DMS53 (cell line): ENCODE results near the gene MAML3.

Source experiments
- DNase-seq: peaks from one replicate; lab custom pipeline; 2025; lab: John Stamatoyannopoulos, UW

Gene MAML3

DNA sequence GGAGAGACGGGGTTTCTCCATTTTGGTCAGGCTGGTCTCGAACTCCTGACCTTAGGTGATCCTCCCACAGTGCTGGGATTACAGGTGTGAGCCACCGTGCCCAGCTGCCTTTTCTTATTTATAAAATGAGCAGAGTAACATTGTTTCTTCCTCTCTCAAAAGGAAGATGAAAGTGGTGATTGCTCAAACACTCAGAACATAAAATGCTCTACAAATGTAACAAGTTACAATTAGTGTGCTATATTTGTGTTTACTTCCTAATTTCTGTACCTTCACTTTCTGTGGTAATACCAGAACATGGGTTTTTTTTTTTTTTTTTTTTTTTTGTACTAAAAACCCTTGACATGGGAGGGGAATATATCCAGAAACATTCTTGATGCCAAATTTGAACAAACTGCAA is 290.5 kb downstream of the MAML3 start:
- no peak for DNase-seq

DNA sequence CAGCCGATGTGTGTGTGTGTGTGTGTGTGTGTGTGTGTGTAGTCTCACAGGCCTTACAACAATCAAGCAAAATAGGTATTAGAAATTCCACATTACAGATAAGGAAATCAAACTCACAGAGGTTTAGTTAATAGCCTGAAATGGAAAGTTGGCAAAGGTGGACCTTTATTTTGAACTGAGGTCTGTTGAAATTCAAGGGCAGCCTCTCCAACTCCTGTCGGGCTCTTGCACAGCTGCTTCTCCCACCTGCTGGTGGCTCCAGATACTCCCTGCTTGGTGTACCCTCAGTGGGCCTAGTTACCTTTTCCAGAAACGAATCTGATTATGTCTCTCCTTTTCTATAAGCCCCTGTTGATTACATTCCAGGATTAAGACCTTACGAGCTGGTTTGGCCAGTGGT is 292.5 kb downstream of the MAML3 start:
- DNase-seq: no peak

DNA sequence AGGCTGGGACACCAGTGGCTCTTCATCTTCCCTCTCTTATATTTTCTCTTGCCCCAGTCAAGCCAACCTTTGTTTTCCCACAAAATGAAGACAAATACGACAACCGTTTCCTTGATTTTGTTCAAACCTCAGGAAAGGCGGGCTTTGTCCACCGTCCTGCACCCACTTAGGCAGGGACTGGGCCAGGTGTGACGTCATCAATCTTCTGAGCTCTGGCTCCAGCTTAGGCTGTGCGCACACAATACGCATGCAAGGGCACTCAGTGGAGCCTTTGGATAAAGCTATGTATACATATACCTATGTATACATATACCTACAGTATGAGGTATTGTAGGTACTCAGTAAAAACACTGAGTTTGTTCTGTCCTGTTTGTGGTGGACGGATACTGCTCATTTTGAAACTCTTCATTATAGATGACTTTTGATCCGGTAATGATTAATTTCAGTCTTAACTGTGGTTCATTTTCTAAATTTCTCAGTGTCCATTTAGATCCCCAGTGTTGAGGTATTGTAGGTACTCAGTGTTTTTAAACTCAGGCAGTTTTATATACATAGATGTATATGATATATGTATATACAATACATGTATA is 293.5 kb downstream of the MAML3 start:
- DNase-seq: peak; percentile 7

- DNase-seq: no peak
These were observed 294.1 kb downstream of the MAML3 start for GRCh38 chr4:139859876-139860275.

DNA sequence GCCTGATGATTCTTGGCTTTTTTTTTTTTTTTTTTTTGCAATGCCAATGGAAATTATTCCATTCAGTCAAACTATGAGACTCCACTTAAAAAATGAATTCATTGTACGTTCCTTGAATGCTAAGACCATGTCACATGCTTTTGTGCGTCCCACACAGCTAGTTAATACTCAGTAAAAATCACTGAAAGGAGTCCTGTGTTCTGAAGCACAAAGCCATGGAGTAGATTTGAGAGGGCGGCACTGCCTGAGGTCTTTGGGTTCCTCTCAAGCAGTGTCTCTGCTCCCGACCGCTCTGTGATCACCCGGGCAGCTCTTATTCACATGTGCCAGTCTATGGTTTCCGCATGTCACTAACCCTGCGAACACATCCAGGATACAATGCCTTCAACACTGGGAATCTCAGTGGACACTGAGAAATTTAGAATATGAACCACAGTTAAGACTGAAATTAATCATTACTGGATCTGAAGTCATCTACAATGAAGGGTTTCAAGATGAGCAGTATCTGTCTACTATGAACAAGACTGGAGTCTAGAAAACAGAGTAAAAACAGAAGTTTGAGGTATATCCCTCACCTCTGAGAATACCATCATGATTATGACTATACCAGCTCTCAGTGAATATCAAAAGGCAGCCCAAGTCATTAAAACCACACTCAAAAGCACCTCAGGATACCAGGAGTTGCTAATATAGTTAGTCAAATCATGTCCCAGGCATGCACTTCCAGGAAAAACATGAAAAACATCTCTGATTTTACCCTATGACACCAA is 295.4 kb downstream of the MAML3 start:
- no peak for DNase-seq

DNA sequence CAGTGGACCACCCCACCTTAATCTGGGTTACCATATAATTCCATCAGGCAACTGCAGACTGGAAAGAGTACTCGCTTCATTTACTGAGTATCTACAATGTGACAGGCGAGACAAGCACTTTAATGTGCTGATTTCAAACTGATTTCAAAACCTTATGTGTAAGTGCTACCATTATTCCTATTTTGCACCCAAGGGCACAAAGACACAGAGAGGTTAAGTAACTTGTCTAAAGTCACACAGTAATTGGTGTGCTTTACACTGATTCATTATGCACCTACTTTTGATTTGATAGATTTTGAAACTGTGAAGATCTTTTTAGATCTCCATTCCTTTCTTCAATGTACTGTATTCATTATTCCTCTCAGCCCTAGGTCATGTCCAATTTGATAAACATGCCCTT is 296.0 kb downstream of the MAML3 start:
- DNase-seq: no peak

DNA sequence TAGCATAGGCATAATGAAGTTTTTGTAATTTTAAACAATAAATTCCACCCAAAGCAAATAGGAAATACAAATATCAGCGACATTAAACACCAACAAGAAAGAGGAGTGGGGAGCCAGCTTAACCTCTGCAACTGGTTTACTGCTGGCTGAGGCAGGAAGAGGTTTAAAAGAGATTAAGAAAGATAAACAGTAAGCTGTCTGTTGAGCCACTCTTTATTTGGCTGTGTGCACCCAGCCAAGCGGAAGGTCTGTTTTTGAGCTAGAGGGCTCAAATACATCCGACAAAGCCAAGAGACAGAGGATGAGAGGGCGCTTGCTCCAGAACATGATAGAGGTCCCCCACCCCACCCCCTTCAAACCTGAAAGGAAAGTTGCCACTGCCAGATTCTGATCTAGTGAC is 297.0 kb downstream of the MAML3 start:
- peak; percentile 79 for DNase-seq

DNA sequence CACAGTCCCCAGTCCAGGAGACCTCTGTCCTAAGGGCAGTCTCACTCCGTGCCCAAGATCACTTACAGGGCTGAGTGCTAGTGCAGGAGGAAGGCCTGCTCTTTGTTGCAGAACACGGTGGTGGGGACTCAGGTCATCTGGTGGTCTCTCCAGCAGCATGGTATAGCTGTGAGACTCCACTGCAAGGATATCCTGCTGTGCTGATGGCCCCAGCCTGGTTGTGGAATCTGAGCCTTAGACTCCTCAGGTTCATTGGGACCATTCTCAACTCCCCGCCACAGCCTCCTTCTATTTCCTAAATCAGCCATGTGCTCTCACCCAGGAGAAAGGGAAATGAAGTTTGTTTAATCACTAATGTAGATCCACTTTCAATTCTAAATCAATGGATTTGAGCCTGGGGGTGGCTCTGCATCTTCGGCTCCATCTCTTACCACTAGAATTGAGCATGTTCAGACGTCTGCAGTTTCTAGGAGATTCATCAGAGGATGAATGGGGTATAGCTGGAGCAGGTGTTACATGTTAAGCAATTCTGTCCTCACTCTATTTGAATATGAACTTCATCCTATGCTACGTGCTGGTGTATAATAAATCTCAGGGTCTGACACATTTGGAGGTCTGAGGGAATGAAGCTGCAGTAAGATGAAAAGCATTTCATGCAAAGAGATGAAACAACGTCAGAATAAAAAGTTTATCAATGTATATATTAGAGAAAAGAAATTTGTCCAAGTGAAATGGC is 299.1 kb downstream of the MAML3 start:
- DNase-seq: no peak

GRCh38 chr4:139853309-139853708 is 300.7 kb downstream of the MAML3 start:
- peak; percentile 60 for DNase-seq

DNA sequence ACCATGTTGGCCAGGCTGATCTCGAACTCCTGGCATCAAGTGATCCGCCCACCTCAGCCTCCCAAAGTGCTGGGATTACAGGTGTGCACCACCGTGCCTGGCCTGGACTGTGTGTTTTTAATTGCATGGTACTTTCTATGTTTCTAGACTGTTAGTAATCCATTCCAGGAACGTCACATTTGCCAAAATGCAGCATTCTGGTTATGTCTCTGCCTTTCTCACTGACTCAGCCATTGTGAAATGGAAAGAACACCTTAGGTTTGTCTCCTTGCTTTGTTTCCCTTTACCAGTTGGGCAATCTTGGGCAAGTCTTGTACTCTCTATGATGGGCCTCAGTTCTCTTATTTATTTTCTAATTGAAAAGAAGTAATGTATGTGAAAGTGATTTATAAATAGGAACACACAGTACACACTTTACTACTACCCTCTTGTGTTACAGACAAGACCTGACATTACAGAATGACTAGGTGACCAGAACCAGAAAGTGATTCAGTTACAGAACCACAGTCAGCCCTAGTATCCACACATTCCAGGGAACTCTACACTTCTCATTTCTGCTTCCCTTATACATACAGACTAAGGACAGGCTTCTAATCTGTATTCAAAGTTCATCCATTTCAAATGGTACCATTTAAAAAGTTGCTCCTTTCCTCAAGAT is 301.2 kb downstream of the MAML3 start:
- DNase-seq: no peak

DNA sequence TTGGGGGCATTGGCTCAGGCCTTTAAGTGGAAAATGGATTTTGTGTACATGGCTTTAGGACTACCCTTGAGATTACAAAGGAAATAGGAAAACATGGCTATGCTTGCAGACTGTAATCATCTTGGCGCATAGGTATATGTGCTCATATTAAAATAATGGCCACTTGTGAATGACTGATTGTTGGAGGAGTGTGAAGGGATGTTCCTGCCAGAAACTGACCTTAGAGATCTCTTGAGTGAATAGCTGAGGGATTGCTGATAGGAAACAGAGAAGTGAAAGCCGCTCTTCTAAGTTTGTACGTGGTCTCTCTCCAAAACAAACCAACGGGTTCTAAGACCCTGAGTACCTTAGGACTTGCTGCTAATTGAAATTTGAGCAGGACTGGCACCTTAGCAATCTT is 302.3 kb downstream of the MAML3 start:
- peak; percentile 29 for DNase-seq

- peak; percentile 70 for DNase-seq
These were observed 302.9 kb downstream of the MAML3 start for GRCh38 chr4:139851133-139851532.

GRCh38 chr4:139849219-139849618 is 304.8 kb downstream of the MAML3 start:
- peak; percentile 67 for DNase-seq

DNA sequence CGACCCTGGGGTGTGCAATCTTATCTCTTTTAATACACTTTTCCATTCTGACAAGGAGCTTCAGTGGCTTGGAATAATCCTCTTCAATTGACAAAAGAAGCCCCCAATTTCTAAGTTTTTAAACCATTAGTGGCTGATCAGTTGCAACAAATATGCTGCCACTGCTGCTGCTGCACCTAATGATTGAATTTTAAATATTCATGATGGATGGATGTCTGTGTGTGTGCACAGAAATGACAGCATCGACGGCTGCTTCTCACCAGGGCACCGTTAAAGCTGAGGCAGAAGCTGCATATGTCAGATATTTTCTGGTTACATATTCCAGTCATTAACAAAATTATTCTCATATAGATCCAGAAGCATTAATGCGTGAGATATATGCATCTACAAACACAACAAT is 306.0 kb downstream of the MAML3 start:
- DNase-seq: no peak

DNA sequence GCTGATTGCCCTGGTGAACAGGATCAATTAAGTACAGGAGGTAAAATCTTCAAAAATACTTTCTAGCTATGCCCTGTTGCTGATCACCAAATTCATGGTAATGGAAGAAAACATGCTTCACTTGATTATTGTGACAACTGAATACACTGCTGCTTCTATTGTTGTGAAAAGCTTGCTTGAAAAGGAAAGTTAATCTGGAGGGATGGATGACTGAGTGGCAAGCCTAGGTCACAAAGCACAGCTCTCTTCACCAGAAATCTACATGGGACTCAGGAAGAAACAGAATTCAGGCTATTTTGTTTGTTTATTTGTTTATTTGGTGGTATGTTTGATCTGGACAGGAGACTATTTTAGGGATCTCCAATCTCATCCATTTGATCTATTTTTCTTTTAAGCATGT is 306.4 kb downstream of the MAML3 start:
- DNase-seq: no peak

GRCh38 chr4:139846766-139847165 is 307.2 kb downstream of the MAML3 start:
- no peak for DNase-seq

DNA sequence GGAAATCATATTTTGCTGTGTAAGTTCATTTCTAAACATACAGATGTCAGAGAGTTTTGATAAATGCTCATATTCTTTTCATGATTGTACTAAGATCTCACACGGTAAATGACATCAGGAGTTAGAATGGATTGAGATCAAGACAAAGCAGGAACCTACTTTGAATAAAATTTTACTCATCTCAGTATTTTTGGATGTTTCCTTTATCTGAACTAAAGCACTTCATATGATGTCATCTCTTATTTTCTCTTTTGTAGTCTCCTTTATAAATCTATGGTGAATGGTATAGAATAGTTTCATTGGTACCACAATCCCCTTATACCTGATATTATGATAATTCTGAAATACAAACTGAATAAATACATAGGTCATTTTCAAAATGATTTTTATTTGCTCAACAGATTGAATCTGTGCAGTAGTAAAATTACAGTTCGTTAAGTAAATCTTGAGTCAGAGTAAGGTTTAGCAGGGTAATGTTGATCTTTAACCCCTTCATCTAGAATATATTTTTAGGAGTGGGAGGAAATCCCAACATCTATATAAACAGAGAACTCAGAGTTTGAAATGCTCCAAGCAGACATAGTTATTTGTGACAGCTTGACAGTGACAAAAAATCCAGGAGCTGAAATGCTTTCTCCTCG is 308.4 kb downstream of the MAML3 start:
- no peak for DNase-seq

- peak; percentile 15 for DNase-seq
These were observed 309.4 kb downstream of the MAML3 start for GRCh38 chr4:139844459-139845036.

- no peak for DNase-seq
These were observed 309.9 kb downstream of the MAML3 start for GRCh38 chr4:139844057-139844456.

DNA sequence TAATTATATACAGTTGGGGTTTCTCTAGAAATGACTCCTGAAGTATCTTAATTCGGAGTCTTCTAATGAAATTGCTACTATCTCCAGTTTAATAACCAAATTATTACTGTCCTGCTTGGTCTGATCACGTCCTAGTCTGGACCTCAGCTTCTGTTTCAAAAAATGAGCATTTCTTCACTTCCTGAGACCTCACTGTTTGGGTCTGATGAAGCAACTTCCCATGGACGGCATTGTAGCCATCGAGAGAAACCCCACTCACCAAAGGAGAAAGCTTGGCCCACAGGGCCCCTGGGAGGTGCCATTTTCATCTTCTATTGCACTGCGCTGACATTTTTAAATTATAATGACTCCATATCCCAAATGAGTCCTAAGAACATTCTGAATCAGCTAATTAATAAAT is 310.3 kb downstream of the MAML3 start:
- no peak for DNase-seq

DNA sequence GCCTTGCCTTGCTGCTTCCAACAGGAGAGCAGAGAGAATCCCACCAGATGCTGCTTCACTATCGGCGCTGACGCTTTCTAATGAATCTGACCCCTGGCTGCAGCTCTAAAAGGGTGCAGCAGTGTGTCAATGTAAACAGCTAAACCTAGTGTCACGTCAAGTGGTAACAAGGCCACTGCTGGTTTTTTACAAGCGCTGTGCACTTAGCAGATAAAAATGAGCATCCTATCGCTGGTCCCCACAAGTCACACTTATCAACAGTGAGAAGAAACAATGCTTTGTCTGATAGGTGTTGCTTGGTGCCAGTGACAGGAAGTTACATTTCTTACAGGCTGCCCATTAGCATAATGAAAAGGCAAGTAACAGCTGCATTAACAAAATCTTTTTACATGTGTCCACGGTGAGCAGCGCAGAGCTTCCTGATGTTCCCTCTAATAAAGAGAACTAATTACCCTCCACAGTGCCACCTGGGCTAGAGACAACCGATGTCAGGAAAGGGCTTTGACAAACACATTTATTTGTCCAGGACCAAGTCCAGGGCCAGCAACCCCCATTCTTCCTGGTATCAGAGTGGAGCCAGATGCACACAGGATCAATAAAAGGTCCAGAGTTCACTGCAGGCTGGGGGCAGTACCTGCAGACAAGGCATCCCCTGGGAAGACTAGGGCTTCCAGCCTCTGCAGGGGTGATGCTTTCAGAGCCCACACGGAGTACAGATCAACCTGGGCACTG is 312.4 kb downstream of the MAML3 start:
- DNase-seq: peak; percentile 83
